HepG2 (cell line): ENCODE results near the gene HELZ. TPM values are rescaled to one million over a fixed set of nuclear protein-coding genes. Genes with fewer than 3 reads are reported as not detected.

Source experiments
- AHDC1 ChIP-seq: sonication (generic); formaldehyde crosslinking; IDR thresholded peaks from 2 replicates; pipeline ENCODE4 v1.5.1; 2020; ENCODE audit warnings: mild to moderate bottlenecking, missing genetic modification reagents, borderline replicate concordance
- CCAR2 ChIP-seq: fragments of 200-400 bp; formaldehyde crosslinking; optimal IDR thresholded peaks from 2 replicates; pipeline ENCODE3; 2018; ENCODE audit warnings: low read depth, mild to moderate bottlenecking, low read length, moderate library complexity
- CHCHD3 ChIP-seq: sonication (generic); formaldehyde crosslinking; IDR thresholded peaks from 2 replicates; pipeline ENCODE4 v1.8.0; 2022; ENCODE audit warnings: mild to moderate bottlenecking, missing genetic modification reagents, moderate library complexity
- FOXJ3 ChIP-seq: sonication (generic); formaldehyde crosslinking; IDR thresholded peaks from 2 replicates; pipeline ENCODE4 v1.4.0; 2020; ENCODE audit warnings: missing genetic modification reagents, mild to moderate bottlenecking, borderline replicate concordance
- HDAC1 ChIP-seq: sonication (generic); formaldehyde crosslinking; IDR thresholded peaks from 2 replicates; pipeline ENCODE4 v1.5.1; 2020; ENCODE audit warnings: mild to moderate bottlenecking, missing genetic modification reagents
- KLF16 ChIP-seq, 2 experiments: sonication (generic) in 1 of 2; formaldehyde crosslinking in 1 of 2; IDR thresholded peaks; 2 replicates each; pipeline versions ENCODE4 v1.6.1 to v1.8.0; 2016 to 2023; ENCODE audit warnings: missing genetic modification reagents in 2 of 2, missing compliant biosample characterization in 1 of 2
- MEIS2 ChIP-seq: sonication (generic); formaldehyde crosslinking; IDR thresholded peaks from 2 replicates; pipeline ENCODE4 v1.9.0; 2021; ENCODE audit warnings: mild to moderate bottlenecking, missing genetic modification reagents
- RAD21 ChIP-seq: fragments of 450-650 bp; formaldehyde crosslinking; IDR thresholded peaks from 2 replicates; pipeline ENCODE4 v1.5.0; 2020; ENCODE audit warnings: mild to moderate bottlenecking
- TFE3 ChIP-seq: IDR thresholded peaks from 2 replicates; pipeline ENCODE4 v1.6.1; 2016
- ZNF232 ChIP-seq: sonication (generic); formaldehyde crosslinking; IDR thresholded peaks from 2 replicates; pipeline ENCODE4 v1.4.0; 2020; ENCODE audit warnings: missing genetic modification reagents, borderline replicate concordance
- ZNF275 ChIP-seq: sonication (generic); formaldehyde crosslinking; IDR thresholded peaks from 2 replicates; pipeline ENCODE4 v1.8.0; 2022; ENCODE audit warnings: missing genetic modification reagents, mild to moderate bottlenecking, inconsistent platforms, borderline replicate concordance
- ZNF333 ChIP-seq: sonication (generic); formaldehyde crosslinking; IDR thresholded peaks from 2 replicates; pipeline ENCODE4 v1.4.0; 2020; ENCODE audit warnings: mild to moderate bottlenecking, missing genetic modification reagents, borderline replicate concordance
- ZNF33B ChIP-seq: sonication (generic); formaldehyde crosslinking; IDR thresholded peaks from 2 replicates; pipeline ENCODE4 v1.5.1; 2020; ENCODE audit warnings: mild to moderate bottlenecking, missing genetic modification reagents
- ZNF569 ChIP-seq: sonication (generic); formaldehyde crosslinking; IDR thresholded peaks from 2 replicates; pipeline ENCODE4 v1.5.0; 2020; ENCODE audit warnings: mild to moderate bottlenecking, missing genetic modification reagents, moderate library complexity, borderline replicate concordance
- ZNF619 ChIP-seq: sonication (generic); formaldehyde crosslinking; IDR thresholded peaks from 2 replicates; pipeline ENCODE4 v1.4.0; 2020; ENCODE audit warnings: mild to moderate bottlenecking, missing genetic modification reagents
- ZNF672 ChIP-seq: sonication (generic); formaldehyde crosslinking; IDR thresholded peaks from 2 replicates; pipeline ENCODE4 v1.8.1; 2022; ENCODE audit warnings: missing genetic modification reagents
- ZNF891 ChIP-seq: sonication (generic); formaldehyde crosslinking; IDR thresholded peaks from 2 replicates; pipeline ENCODE4 v1.5.0; 2020; ENCODE audit warnings: mild to moderate bottlenecking, missing genetic modification reagents
- ZSCAN5A ChIP-seq: sonication (generic); formaldehyde crosslinking; IDR thresholded peaks from 2 replicates; pipeline ENCODE4 v1.8.0; 2022; ENCODE audit warnings: mild to moderate bottlenecking, missing genetic modification reagents, borderline replicate concordance
- ZZZ3 ChIP-seq: sonication (generic); formaldehyde crosslinking; IDR thresholded peaks from 2 replicates; pipeline ENCODE4 v1.4.0; 2020; ENCODE audit warnings: missing genetic modification reagents, mild to moderate bottlenecking, borderline replicate concordance
- polyA plus RNA-seq, 8 experiments: library from polyadenylated mRNA; depleted of rRNA in 3 of 8; stranded (reverse) in 7 of 8; unstranded in 1 of 8; fragments of >200 nt; fragmentation: Illumina TruSeq in 4 of 8; extraction: Trizol in 4 of 8; gene quantifications; 2 replicates each; pipeline versions ENCODE4 v1.2.1 to v1.2.3, GENCODE V29; 2011 to 2016; ENCODE audit warnings: low read depth in 4 of 8, missing spikeins in 1 of 8, mixed read lengths in 1 of 8; ENCODE audit not compliant: insufficient read depth in 1 of 8
- total RNA-seq, 5 experiments: library from RNA; depleted of rRNA; stranded (reverse); fragments of >200 nt; fragmentation: Illumina TruSeq; extraction: Trizol; gene quantifications; 2 replicates each; pipeline ENCODE4 v1.2.3, GENCODE V29; 2016; ENCODE audit warnings: low read depth in 1 of 5

Gene HELZ
- total and polyA plus RNA-seq, 2 of the 13 experiments (the other 11 are each of a cell fraction or from before 2014, with no cell fraction given): 35.3 to 52.4 TPM

- peak; percentile 85; the same call in 1 of the 2 replicates for TF ChIP-seq ZNF569
- TF ChIP-seq ZZZ3 (CRISPR knock-in tag): no peak
- TF ChIP-seq RAD21: no peak; the same call in none of the 2 replicates
- 0 out of 2 replicates have a peak, but pooled peaks have one; percentile 44 for TF ChIP-seq FOXJ3
- TF ChIP-seq CHCHD3 (CRISPR knock-in tag): 0 out of 2 replicates have a peak, but pooled peaks have one; percentile 21
- TF ChIP-seq MEIS2 (CRISPR knock-in tag): peak; percentile 34; the same call in 1 of the 2 replicates
- TF ChIP-seq AHDC1 (CRISPR knock-in tag): no peak
- TF ChIP-seq ZNF619 (CRISPR knock-in tag): peak; percentile 65; the same call in 1 of the 2 replicates
- TF ChIP-seq ZSCAN5A (CRISPR knock-in tag): no peak
- TF ChIP-seq KLF16 (CRISPR knock-in tag; IDR thresholded peaks at IDR 0.05): no peak
- peak; percentile 67 for TF ChIP-seq TFE3 (CRISPR knock-in tag)
- 0 out of 2 replicates have a peak, but pooled peaks have one; percentile 25 for TF ChIP-seq ZNF891 (CRISPR knock-in tag)
- 0 out of 2 replicates have a peak, but pooled peaks have one; percentile 11 for TF ChIP-seq ZNF333 (CRISPR knock-in tag)
- TF ChIP-seq ZNF275: peak; percentile 22; the same call in 1 of the 2 replicates
- TF ChIP-seq ZNF33B: no peak
- TF ChIP-seq ZNF672: no peak
- TF ChIP-seq CCAR2: no peak
- TF ChIP-seq ZNF232: peak; percentile 21; the same call in 1 of the 2 replicates
- TF ChIP-seq HDAC1 (CRISPR knock-in tag): peak; percentile 66
These were observed 852 bp upstream of the HELZ start (continued) for GRCh38 chr17:67245694-67246402.
